HG03558 (cell line): Measurements from ENCODE around the gene OLFM1.
"Not testable (repeated sequence)": the region's sequence is repeated elsewhere in the genome, so short reads cannot be mapped to it uniquely, and the experiment has no call there.

Experiments
- ATAC-seq: cut with Tn5 transposase; IDR thresholded peaks from one replicate; pipeline ENCODE4 v1.9.1; 2021; ENCODE audit warnings: moderate number of reproducible peaks; ENCODE audit not compliant: unreplicated experiment; ENCODE audit errors: extremely low read depth

The OLFM1 gene

DNA sequence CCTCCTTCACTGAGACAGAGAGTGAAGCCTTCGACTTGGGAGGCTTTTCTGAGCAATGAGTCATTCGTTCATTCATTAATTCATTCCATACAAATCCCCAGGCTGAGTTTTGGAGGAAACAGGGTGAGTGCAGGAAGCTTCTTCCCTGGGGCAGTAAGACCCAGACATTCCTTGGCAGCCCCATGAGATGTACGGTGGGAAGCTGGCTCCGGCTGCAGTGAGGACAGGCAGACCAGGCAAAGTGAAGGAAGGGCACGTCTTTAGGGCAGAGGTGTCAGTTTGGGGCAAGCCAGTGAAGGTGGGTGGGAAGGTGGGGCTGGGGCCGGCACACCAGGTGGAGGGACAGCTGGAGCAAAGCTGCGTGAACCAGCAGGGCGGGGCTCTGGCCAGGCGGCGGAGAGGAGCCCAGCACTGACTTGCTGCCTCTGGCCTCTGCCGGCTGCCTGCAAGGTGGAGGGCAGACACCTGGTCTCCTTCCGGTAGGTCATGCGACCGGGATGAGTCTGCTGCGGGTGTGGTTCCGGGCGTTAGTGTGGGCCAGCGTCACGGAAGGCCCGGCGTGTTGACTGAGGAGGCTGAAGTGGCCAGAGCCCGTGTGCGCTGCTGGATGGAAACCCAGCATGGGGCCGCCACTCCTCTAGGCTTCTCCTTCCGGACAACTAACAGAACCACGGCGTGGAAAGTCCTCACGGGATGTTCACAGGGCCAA lies 16.6 kb downstream of the OLFM1 start:
- no peak for ATAC-seq

DNA sequence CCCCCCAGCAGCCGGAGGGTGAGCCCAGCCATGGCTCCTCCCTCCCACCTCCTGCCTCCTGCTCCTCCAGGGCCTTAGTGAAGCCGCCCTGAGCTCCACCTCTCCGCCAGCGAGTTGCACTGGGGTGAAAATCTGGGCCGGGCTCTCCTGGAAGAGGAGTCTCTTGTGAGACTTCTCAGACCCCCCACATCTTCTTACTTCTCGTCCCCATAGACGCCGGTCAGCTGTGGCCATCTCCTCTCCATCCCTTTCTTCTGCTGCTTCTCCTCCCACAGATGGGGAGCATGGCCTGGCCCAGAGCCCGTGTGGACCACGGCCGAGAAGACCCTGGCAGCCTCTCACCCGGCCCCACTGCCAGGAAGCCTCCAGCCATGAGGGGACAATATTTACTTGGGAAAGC lies 17.3 kb downstream of the OLFM1 start:
- ATAC-seq = no peak

DNA sequence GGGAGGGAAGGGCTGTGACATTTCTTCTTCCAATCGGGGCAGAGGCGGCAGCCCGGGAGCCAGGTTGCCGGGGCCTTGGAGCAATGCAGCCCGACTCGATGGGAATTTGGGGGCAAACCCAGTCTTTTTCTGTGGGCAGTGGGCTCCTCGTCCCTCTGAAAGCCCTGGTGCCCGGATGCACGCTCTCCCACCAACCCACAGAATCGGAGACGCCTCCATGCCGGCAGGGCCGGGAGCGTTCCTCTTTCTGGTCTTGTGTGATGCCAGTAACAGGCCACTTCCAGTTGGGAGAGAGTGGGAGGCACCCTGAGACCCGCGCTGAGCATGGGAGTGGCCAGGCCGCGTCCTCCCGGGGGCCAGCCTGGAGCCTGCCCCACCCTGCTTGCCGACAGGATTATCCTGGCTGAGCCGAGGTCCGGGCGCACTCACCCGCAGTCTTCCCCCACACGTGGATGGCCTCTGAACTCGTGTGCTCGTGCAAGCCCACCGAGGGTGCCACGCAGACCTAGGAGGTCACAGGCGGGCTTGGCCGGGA lies 17.8 kb downstream of the OLFM1 start:
- ATAC-seq = no peak

DNA sequence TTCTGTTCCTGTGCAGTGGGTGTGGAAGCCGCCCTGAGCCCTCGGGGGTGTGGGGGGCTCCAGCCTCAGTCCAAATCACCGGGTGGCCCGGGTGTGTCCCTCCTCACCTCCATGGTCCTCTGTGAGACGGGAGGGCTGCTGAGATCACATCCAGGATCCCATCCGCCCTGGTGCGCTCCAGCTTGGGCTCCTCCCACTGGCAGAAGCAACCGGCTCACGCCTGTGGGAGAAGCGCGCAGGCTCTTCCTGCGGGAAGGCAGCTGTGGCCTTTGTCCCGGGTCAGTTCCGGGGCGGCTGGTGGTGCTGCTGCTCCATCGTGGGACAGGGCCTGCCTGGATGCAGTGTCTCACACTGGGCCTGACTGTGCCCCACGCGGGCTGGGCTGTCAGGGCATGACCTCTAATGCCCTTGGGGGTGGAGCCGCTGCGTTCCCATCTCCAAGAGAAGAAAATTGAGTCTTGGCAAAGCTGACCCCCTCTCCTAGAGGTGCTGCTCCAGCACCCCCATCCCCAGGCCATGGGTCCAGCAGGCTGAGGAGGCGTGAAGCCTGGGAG lies 18.5 kb downstream of the OLFM1 start:
- no peak for ATAC-seq

DNA sequence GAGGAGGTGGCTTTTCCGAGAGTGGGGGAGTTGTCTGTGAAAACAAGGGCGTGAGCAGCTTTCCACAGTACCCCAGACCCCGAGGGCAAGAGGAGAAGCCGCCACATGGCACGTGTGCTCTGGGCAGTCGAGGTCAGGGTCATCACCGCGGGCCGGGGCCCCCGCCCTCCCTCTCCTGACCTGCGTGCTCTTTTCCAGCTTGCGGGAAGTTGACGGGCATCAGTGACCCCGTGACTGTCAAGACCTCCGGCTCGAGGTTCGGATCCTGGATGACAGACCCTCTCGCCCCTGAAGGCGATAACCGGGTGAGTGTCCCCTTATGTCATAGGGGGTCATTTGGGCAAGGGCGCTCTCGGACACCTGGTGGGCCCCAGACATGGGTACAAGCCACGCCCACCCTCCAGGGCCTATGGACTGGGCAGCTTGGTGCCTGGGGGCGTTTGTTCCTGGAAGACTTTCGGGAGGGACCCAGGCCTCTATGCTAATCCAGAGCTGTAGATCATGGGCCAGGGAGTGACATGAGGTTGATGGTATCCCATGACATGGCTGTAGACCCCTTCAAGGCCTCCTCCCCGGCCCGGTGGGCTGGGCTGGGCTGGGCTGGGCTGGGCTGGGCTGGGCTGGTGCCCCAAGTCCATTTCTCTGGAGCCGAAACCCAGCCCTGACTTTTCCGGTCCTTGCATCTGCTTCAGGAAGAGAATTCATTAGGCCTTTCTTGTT lies 19.2 kb downstream of the OLFM1 start:
- ATAC-seq = no peak

DNA sequence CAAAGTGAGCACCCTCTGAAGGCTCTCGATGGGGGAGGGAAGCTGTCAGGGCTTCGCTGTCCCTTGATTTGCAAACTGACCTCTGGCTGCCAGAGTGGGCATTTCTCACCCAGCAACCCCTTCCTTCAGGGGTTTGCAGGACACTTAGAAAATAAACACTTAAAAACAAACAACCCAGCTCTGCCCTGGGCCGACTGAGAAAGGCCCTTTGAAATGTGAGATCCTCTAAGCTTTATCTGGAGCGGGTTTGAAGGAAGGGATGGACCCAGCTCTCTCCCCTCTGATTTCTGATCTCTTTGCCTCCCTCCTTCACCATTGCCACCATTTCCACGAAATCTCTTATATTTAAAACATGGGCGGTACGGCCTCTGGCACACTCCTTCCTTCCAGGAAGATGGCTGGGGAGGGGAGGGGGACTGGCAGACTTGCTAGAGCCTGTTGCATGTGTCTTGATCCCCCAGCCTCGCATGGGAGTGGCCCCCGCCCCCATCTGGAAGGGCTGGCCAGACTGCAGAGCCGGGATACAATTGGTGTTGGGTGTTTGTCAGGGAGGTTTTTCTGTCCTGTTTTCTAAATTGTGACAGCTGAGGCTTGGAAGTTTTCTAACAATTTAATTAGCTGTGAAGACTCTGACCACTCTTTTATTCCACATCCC lies 20.2 kb downstream of the OLFM1 start:
- no peak for ATAC-seq

DNA sequence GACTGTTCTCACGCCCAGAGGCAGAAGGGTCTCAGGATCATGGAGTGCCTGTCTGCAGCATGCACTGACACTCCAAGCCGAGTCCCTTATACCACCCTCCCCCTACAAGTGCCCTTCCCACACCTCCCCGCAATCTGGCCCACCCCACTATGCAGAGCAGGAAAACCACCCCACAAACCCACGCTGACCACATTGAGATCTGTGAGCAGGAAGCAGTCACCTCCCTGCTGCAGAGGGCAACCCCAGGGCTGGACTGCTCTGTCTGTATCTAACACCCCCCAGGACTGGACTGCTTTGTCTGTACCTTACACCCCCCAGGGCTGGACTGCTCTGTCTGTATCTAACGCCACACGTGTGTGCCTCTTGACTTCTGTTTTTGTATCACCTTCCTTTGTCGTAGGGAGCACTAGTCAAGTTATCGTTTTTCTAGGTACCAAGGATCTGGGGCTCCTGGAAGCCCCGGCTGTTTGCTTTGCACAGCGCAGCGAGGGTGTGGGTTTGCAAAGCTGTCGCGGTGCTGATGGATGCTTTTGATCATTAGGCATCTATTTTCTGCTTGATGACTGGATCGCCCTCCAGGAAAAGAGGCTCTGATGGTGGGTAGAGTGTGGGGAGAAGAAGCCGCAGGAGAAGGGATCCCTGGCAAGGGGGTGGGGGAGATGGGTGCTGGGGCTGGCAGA lies 21.5 kb downstream of the OLFM1 start:
- ATAC-seq = no peak

DNA sequence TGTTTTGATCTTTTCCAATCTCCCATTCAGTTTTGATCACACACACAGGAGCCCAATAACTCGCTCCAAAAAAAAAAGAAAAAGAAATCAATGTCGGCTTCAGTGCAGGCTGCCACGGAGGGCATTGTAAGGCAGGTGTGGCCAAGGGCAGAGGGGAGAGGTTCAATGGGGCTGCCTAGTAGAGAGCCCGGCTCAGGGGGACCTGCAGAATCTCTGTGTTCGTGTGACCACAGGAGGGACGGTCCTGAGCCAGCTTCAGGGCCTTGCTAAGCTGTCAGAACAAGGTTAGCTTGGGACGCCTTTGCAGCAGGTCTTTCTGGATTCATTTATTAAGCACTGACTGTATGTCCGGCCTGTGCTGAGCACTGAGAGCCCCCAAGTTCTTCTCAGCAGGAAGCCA lies 22.2 kb downstream of the OLFM1 start:
- ATAC-seq = no peak

DNA sequence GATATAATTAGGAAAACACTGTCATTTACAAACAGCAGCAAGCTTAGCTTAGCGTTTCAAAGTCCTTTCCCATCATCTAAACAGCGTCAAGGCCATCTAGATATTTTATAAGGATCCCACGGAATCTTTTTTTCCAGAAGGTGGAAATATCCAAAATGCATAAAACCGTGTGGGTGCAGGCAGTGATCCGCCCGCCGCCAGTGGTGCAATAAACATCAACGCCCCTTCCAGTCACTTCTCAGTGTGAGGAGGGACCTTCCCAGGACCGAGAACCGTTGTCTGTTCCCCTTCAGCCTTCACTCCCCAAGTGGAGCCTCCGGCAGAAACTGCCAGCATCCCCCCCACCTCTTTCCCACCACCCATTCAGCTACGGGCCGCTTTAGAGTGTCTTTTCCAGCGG lies 22.9 kb downstream of the OLFM1 start:
- no peak for ATAC-seq

DNA sequence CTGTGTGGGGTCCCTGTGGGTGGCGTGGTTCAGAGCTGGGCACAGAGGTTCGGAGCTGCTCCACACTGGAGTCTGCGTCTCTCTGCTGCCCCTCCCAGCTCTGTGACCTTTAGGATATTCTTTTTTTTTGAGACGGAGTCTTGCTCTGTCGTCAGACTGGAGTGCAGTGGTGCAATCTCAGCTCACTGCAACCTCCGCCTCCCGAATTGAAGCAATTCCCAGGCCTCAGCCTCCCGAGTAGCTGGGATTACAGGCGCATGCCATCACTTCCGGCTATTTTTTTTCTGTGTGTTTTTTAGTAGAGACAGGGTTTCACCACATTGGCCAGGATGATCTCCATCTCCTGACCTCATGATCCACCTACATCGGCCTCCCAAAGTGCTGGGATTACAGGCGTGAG lies 24.1 kb downstream of the OLFM1 start:
- not testable (repeated sequence) for ATAC-seq

DNA sequence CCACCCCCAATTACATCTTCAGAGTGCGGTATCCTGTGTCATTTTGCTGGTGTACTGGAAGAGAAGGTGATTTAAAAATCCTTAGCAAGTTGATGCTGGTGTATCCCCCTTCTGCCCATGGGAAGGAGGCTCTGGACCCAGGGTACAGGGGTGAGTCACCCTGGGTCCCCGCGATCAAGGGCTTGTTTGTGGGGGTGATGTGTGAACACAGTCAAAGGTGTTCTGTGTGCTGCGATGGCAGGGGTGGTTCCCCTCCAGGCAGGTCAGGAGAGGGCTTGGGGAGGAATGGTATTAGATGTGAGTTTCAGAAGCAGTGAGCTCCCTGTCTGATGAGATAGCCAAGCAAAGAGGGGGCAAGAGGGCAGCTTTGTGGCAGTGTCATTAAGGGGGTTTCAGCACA lies 28.9 kb downstream of the OLFM1 start:
- ATAC-seq = no peak

DNA sequence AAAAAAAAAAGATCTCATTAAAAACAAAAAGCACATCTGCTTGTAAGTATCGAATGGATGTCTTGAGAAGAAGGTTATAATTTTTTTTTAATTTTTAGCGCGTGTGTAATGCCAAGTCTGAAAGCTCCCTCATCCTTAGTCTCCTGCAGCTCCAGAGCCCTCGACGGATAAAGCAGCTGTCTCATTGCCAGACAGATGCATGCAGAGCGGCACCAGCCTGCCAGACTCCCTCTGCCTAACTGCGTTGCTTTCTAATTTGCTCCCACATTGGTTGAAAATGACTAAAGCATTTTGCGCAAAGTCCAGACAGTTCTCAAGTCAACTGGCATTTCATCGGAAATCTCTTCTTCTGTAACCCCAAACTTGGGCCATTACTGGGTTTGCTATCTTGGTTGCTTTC lies 29.4 kb downstream of the OLFM1 start:
- ATAC-seq = no peak

DNA sequence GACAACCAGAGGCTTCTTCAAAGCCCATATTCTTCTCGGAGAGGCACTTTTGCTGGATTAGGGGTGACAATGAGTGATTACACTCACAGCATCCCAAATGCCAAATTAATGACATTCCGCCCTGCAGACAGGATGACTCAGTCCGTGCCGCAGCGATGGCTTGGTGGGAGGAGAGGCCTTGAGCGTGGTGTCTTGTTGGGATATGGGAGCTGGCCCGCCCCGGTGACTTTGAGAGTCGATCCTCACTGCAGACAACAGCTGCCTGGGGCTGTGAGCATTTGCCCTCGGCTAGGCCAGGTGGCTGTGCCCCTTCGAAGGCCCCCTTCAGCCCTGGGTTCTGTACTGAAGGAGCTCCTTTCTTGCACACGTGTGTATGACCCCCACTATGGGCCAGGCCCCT lies 29.8 kb downstream of the OLFM1 start:
- ATAC-seq = no peak

DNA sequence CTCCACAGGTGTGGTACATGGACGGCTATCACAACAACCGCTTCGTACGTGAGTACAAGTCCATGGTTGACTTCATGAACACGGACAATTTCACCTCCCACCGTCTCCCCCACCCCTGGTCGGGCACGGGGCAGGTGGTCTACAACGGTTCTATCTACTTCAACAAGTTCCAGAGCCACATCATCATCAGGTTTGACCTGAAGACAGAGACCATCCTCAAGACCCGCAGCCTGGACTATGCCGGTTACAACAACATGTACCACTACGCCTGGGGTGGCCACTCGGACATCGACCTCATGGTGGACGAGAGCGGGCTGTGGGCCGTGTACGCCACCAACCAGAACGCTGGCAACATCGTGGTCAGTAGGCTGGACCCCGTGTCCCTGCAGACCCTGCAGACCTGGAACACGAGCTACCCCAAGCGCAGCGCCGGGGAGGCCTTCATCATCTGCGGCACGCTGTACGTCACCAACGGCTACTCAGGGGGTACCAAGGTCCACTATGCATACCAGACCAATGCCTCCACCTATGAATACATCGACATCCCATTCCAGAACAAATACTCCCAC lies 32.1 kb downstream of the OLFM1 start:
- ATAC-seq = no peak

DNA sequence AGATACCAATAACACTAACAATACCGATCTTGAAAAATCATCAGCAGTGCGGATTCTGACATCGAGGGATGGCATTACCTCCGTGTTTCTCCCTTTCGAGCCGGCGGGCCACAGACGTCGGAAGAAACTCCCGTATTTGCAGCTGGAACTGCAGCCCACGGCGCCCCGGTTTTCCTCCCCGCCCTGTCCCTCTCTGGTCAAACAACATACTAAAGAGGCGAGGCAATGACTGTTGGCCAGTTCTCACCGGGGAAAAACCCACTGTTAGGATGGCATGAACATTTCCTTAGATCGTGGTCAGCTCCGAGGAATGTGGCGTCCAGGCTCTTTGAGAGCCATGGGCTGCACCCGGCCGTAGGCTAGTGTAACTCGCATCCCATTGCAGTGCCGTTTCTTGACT lies 32.8 kb downstream of the OLFM1 start:
- ATAC-seq = no peak

DNA sequence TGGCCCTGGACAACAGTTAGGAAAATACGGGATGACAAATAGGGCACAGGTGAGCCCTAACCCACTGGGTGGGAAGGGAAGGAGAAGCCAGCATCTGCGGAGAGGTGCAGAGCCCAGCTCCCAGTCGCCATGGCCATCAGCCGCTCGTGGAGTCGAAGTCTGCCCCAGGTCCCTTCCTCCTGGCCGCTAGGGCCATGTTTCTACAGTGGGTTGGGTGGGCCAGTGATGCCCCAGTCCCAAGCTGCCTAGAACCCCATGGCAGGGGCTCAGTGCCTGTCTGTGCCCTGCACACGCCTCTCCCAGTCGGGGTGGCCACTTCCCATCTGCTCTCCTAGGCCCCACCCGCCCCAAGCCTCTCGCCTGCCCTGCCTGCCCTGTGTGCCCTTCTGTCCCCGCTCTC lies 34.8 kb downstream of the OLFM1 start:
- no peak for ATAC-seq

DNA sequence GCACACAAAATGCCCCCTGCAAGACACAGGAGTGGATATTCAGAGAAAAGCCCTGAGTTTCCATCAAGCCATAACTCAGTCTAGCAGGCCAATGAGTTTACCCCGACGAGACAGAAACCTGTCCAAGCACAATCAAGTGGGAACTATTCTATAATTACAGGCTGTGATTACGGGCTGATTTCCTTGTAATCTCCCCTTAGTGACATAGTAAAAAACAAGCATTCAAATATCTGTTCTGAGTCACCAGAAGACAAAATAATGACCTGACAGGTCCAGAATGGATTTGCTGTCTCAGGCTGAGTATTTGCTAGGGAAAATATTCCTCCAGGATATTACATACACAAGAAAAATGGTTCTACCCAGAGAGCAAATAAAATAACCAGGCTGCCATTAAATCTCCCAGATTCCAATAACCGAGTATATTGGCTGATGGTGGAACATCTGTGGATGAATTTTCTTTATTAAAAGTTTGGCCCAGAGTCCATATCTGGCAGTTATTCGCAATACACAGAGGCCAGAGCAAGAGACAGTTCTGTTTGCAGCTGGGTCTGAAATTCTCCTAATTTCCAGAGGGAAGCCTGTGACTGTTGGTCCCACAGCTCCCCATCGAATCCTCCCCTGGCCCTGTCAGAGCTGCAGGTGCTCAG lies 35.8 kb downstream of the OLFM1 start:
- no peak for ATAC-seq

DNA sequence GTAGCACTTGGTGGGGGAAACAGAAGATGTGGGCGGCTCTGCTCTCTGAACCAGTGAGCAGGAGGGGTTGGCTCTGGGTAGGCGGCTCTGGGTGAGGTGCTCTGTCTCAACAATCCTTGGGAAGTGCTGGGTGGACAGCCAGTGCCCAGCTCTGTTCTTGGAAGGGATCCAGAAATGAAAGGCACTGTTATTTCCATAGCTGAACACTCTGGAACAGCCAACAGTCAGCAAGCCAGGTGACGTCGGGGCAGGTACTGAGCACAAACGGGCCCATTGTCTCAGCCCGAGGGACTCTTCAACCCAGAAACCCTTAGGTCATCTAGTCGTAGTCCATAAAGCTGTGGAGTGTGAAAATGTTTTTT lies 36.3 kb downstream of the OLFM1 start:
- no peak for ATAC-seq

DNA sequence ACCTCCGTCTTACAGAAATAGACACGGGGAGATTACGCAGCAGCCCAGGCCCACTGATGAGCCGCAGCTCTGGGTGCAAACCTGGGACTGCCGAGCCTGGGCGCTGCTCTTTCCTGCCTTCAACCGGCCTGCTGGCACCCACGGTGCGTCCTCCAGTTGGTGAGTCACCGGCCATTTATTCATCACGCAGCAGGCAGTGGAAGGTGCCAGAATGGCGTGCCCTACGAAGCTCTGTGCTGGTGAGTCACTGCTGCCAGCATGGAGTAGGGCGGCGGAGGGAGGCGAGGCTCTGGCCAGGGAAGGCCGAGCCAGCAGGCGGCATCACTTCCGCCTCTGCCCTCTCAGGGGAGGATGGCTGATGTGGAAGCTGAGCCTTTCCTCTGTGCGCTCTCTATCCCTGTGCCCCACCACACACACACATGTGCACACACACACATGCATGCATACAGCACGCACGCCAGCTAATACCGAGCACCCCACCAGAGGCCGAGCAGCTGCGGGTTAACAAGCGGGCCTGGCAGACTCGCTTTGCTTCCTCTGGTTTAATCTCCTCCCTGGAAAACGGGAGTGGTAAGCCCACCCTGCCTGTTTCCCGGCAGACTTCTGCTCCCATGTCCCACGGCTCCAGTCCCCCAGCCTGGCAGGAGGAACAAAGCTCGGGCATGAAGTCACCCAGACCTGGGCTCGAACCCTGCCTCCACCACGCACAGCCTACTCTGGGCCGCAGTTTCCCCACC lies 39.2 kb downstream of the OLFM1 start:
- no peak for ATAC-seq
